A549 (cell line): ENCODE results near the gene CUL7. TPM values are rescaled to one million over a fixed set of nuclear protein-coding genes. Genes with fewer than 3 reads are reported as not detected.

ENCODE experiments used
- polyA plus RNA-seq, 4 experiments: library from polyadenylated mRNA; depleted of rRNA in 3 of 4; stranded (reverse); fragments of >200 nt; fragmentation: RNase III in 1 of 4; extraction: RNeasy Plus Mini Kit Qiagen cat#74134 plus additional on column Dnase treatment in 1 of 4; gene quantifications; 2 replicates in 3 of 4; 3 replicates in 1 of 4; pipeline ENCODE4 v1.2.3, GENCODE V29; 2011 to 2017

CUL7 gene
- polyA plus RNA-seq, 2 of the 4 experiments (the other 2 are of a cell fraction), result 10.0 to 12.1 TPM

Other genes with a start within 250 kb of the CUL7 start
- 46.4 and 65.2 TPM in 2 replicates for gene RPL7L1, start 174.2 kb downstream of the CUL7 start, polyA plus RNA-seq (2011; rRNA removed)
- gene RPL7L1, start 174.2 kb downstream of the CUL7 start, polyA plus RNA-seq (2017; fragmentation: RNase III; extraction: RNeasy Plus Mini Kit Qiagen cat#74134 plus additional on column Dnase treatment), result 82.5 to 101 TPM (median 84.1 TPM) in 3 replicates
- not detected in 2 replicates for gene PTCRA, start 137.8 kb downstream of the CUL7 start, polyA plus RNA-seq (2011; rRNA removed)
- not detected in 3 replicates for gene PTCRA, start 137.8 kb downstream of the CUL7 start, polyA plus RNA-seq (2017; fragmentation: RNase III; extraction: RNeasy Plus Mini Kit Qiagen cat#74134 plus additional on column Dnase treatment)
- gene CNPY3, start 124.4 kb downstream of the CUL7 start, polyA plus RNA-seq (2011; rRNA removed), result 28.2 and 30.3 TPM in 2 replicates
- gene CNPY3, start 124.4 kb downstream of the CUL7 start, polyA plus RNA-seq (2017; fragmentation: RNase III; extraction: RNeasy Plus Mini Kit Qiagen cat#74134 plus additional on column Dnase treatment), result 31.9 to 39.4 TPM (median 38.5 TPM) in 3 replicates
- 0.12 TPM in 2 replicates for gene GNMT, start 93.1 kb downstream of the CUL7 start, polyA plus RNA-seq (2011; rRNA removed)
- gene GNMT, start 93.1 kb downstream of the CUL7 start, polyA plus RNA-seq (2017; fragmentation: RNase III; extraction: RNeasy Plus Mini Kit Qiagen cat#74134 plus additional on column Dnase treatment), result 0.23 to 0.32 TPM (median 0.31 TPM) in 3 replicates
- gene PEX6, start 74.7 kb downstream of the CUL7 start, polyA plus RNA-seq (2011; rRNA removed), result 4.6 TPM in 2 replicates
- 8.3 to 9.5 TPM (median 8.6 TPM) in 3 replicates for gene PEX6, start 74.7 kb downstream of the CUL7 start, polyA plus RNA-seq (2017; fragmentation: RNase III; extraction: RNeasy Plus Mini Kit Qiagen cat#74134 plus additional on column Dnase treatment)
- gene PPP2R5D, start 69.3 kb downstream of the CUL7 start, polyA plus RNA-seq (2011; rRNA removed), result 34.6 and 41.6 TPM in 2 replicates
- 25.8 to 26.5 TPM (median 26.0 TPM) in 3 replicates for gene PPP2R5D, start 69.3 kb downstream of the CUL7 start, polyA plus RNA-seq (2017; fragmentation: RNase III; extraction: RNeasy Plus Mini Kit Qiagen cat#74134 plus additional on column Dnase treatment)
- 58.6 and 63.4 TPM in 2 replicates for gene MEA1, start 39.9 kb downstream of the CUL7 start, polyA plus RNA-seq (2011; rRNA removed)
- 90.1 to 94.3 TPM (median 92.8 TPM) in 3 replicates for gene MEA1, start 39.9 kb downstream of the CUL7 start, polyA plus RNA-seq (2017; fragmentation: RNase III; extraction: RNeasy Plus Mini Kit Qiagen cat#74134 plus additional on column Dnase treatment)
- gene KLHDC3, start 39.6 kb downstream of the CUL7 start, polyA plus RNA-seq (2011; rRNA removed), result 18.8 and 21.3 TPM in 2 replicates
- 25.5 to 28.0 TPM (median 26.9 TPM) in 3 replicates for gene KLHDC3, start 39.6 kb downstream of the CUL7 start, polyA plus RNA-seq (2017; fragmentation: RNase III; extraction: RNeasy Plus Mini Kit Qiagen cat#74134 plus additional on column Dnase treatment)
- gene RRP36, start 32.2 kb downstream of the CUL7 start, polyA plus RNA-seq (2011; rRNA removed), result 51.9 and 52.3 TPM in 2 replicates
- 54.0 to 56.2 TPM (median 55.7 TPM) in 3 replicates for gene RRP36, start 32.2 kb downstream of the CUL7 start, polyA plus RNA-seq (2017; fragmentation: RNase III; extraction: RNeasy Plus Mini Kit Qiagen cat#74134 plus additional on column Dnase treatment)
- 20.9 and 33.7 TPM in 2 replicates for gene MRPL2, start 5.6 kb upstream of the CUL7 start, polyA plus RNA-seq (2011; rRNA removed)
- 50.9 to 55.6 TPM (median 51.9 TPM) in 3 replicates for gene MRPL2, start 5.6 kb upstream of the CUL7 start, polyA plus RNA-seq (2017; fragmentation: RNase III; extraction: RNeasy Plus Mini Kit Qiagen cat#74134 plus additional on column Dnase treatment)
- 8.4 and 10.0 TPM in 2 replicates for gene KLC4, start 5.8 kb upstream of the CUL7 start, polyA plus RNA-seq (2011; rRNA removed)
- 7.7 to 11.8 TPM (median 9.9 TPM) in 3 replicates for gene KLC4, start 5.8 kb upstream of the CUL7 start, polyA plus RNA-seq (2017; fragmentation: RNase III; extraction: RNeasy Plus Mini Kit Qiagen cat#74134 plus additional on column Dnase treatment)
- 2.8 and 3.4 TPM in 2 replicates for gene PTK7, start 22.5 kb upstream of the CUL7 start, polyA plus RNA-seq (2011; rRNA removed)
- gene PTK7, start 22.5 kb upstream of the CUL7 start, polyA plus RNA-seq (2017; fragmentation: RNase III; extraction: RNeasy Plus Mini Kit Qiagen cat#74134 plus additional on column Dnase treatment), result 4.5 to 5.7 TPM (median 5.6 TPM) in 3 replicates
- gene SRF, start 117.4 kb upstream of the CUL7 start, polyA plus RNA-seq (2011; rRNA removed), result 16.2 and 16.7 TPM in 2 replicates
- 14.0 to 15.7 TPM (median 14.2 TPM) in 3 replicates for gene SRF, start 117.4 kb upstream of the CUL7 start, polyA plus RNA-seq (2017; fragmentation: RNase III; extraction: RNeasy Plus Mini Kit Qiagen cat#74134 plus additional on column Dnase treatment)
- gene CUL9, start 128.3 kb upstream of the CUL7 start, polyA plus RNA-seq (2011; rRNA removed), result 11.0 and 11.3 TPM in 2 replicates
- 10.9 to 12.7 TPM (median 12.5 TPM) in 3 replicates for gene CUL9, start 128.3 kb upstream of the CUL7 start, polyA plus RNA-seq (2017; fragmentation: RNase III; extraction: RNeasy Plus Mini Kit Qiagen cat#74134 plus additional on column Dnase treatment)
- gene DNPH1, start 175.6 kb upstream of the CUL7 start, polyA plus RNA-seq (2011; rRNA removed), result 51.4 and 63.2 TPM in 2 replicates
- gene DNPH1, start 175.6 kb upstream of the CUL7 start, polyA plus RNA-seq (2017; fragmentation: RNase III; extraction: RNeasy Plus Mini Kit Qiagen cat#74134 plus additional on column Dnase treatment), result 77.5 to 82.0 TPM (median 80.2 TPM) in 3 replicates
- 0.03 TPM in 1 of 2 replicates, not detected in the other for gene TTBK1, start 189.6 kb upstream of the CUL7 start, polyA plus RNA-seq (2011; rRNA removed)
- gene TTBK1, start 189.6 kb upstream of the CUL7 start, polyA plus RNA-seq (2017; fragmentation: RNase III; extraction: RNeasy Plus Mini Kit Qiagen cat#74134 plus additional on column Dnase treatment), result 0.04 to 0.05 TPM (median 0.04 TPM) in 3 replicates
- gene SLC22A7, start 244.4 kb upstream of the CUL7 start, polyA plus RNA-seq (2011; rRNA removed), result not detected in 2 replicates
- not detected in 3 replicates for gene SLC22A7, start 244.4 kb upstream of the CUL7 start, polyA plus RNA-seq (2017; fragmentation: RNase III; extraction: RNeasy Plus Mini Kit Qiagen cat#74134 plus additional on column Dnase treatment)